Measurements from ENCODE around the gene ERVV-1.

- TF ChIP-seq CTCF (conservative IDR thresholded peaks at IDR 0.05; ENCODE audit: low read length), result no peak
- no peak for TF ChIP-seq EZH2phosphoT487 (IDR thresholded peaks at IDR 0.05; ENCODE audit: borderline replicate concordance, low read depth, low read length)
These were observed 15.7 kb upstream of the ERVV-1 start for GRCh38 chr19:52997975-52998374.
